Epithelial cell of proximal tubule (primary cell): Measurements from ENCODE around the gene ZNF26. TPM values are rescaled to one million over a fixed set of nuclear protein-coding genes. Genes with fewer than 3 reads are reported as not detected.

Experiments used
- DNase-seq: peaks from one replicate; pipeline ENCODE4 v3.0.0-alpha.2; 2011; ENCODE audit warnings: low read depth
- H3K4me3 ChIP-seq: 2 replicates; pipeline ENCODE4 v1.5.1; 2011; ENCODE audit warnings: low read depth, mild to moderate bottlenecking, low read length
- total RNA-seq: library from RNA; depleted of rRNA; stranded (reverse); fragments of >200 nt; gene quantifications from 2 replicates; pipeline ENCODE4 v1.2.3, GENCODE V29; 2015
- TF ChIP-seq, protein P1 (sequence below): conservative IDR thresholded peaks from 2 replicates; pipeline ENCODE4 v1.5.1; 2012; ENCODE audit warnings: low read depth, mild to moderate bottlenecking, low read length

The ZNF26 gene
- total RNA-seq, 1 donor from 2014 or later = 6.7 TPM

DNA sequence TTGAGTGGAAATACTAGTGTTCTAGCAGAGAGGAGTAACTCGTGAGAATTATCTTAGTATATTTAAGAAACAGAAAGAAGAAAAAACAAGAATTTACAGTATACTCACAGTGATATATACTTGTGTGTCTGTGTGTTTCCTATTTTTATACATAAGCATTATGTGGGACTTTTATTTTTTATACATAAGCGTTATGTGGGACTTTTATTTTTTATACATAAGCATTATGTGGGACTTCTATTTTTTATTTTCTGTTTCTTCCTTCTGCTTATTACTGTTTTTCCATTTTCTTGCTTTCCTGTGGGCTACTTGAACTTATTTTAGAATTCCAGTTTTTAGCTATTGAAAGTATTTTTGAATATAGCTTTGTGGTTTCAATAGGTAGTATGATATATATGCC is 87.7 kb downstream of the ZNF26 start:
- H3K4me3 ChIP-seq = no peak overlapping the region
- TF ChIP-seq, protein P1, sequence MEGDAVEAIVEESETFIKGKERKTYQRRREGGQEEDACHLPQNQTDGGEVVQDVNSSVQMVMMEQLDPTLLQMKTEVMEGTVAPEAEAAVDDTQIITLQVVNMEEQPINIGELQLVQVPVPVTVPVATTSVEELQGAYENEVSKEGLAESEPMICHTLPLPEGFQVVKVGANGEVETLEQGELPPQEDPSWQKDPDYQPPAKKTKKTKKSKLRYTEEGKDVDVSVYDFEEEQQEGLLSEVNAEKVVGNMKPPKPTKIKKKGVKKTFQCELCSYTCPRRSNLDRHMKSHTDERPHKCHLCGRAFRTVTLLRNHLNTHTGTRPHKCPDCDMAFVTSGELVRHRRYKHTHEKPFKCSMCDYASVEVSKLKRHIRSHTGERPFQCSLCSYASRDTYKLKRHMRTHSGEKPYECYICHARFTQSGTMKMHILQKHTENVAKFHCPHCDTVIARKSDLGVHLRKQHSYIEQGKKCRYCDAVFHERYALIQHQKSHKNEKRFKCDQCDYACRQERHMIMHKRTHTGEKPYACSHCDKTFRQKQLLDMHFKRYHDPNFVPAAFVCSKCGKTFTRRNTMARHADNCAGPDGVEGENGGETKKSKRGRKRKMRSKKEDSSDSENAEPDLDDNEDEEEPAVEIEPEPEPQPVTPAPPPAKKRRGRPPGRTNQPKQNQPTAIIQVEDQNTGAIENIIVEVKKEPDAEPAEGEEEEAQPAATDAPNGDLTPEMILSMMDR = no peak
- DNase-seq = no peak

Other genes starting within 250 kb of the ZNF26 start
- gene ANKLE2, start 224.5 kb upstream of the ZNF26 start, total RNA-seq = 100 and 111 TPM in 2 replicates
- 46.0 TPM in 2 replicates for gene GOLGA3, start 157.5 kb upstream of the ZNF26 start, total RNA-seq
- 26.2 and 35.7 TPM in 2 replicates for gene CHFR, start 98.8 kb upstream of the ZNF26 start, total RNA-seq
- 3.7 and 5.1 TPM in 2 replicates for gene ZNF605, start 30.1 kb upstream of the ZNF26 start, total RNA-seq
- 9.2 and 11.4 TPM in 2 replicates for gene ZNF84, start 51.1 kb downstream of the ZNF26 start, total RNA-seq
- 9.0 and 9.5 TPM in 2 replicates for gene ZNF140, start 94.6 kb downstream of the ZNF26 start, total RNA-seq
- gene ZNF891, start 143.9 kb downstream of the ZNF26 start, total RNA-seq = 0.40 and 0.43 TPM in 2 replicates
- 4.3 and 6.6 TPM in 2 replicates for gene ZNF10, start 144.3 kb downstream of the ZNF26 start, total RNA-seq
- 7.0 and 11.3 TPM in 2 replicates for gene ZNF268, start 195.1 kb downstream of the ZNF26 start, total RNA-seq
- gene ANHX, start 249.5 kb downstream of the ZNF26 start, total RNA-seq = not detected in 2 replicates